Gastroesophageal sphincter (tissue), 3 donors: ENCODE data around the gene ERG28.

Source experiments
- CTCF ChIP-seq, 4 experiments: fragments of 200-600 bp in 2 of 4; fragments of 450-650 bp in 2 of 4; sonication (generic) in 1 of 4; IDR thresholded peaks; one replicate each; pipeline ENCODE4 v1.5.1; 2017 to 2019; ENCODE audit warnings: antibody characterized with exemption in 4 of 4, mild to moderate bottlenecking in 2 of 4, moderate library complexity in 2 of 4
- POLR2A ChIP-seq, 2 donors: fragments of 450-650 bp; IDR thresholded peaks; one replicate each; pipeline ENCODE4 v1.6.1; 2017; ENCODE audit warnings: antibody characterized with exemption in 2 of 2, mild to moderate bottlenecking in 2 of 2, moderate library complexity in 1 of 2

GRCh38 chr14:75672605-75673192 is 12.0 kb upstream of the ERG28 start:
- TF ChIP-seq POLR2A (IDR thresholded peaks at IDR 0.05) = no peak
- no peak for TF ChIP-seq CTCF (IDR thresholded peaks at IDR 0.05)
